H9 (cell line): ENCODE data around the gene ANKS1B. TPM values are rescaled to one million over a fixed set of nuclear protein-coding genes. Genes with fewer than 3 reads are reported as not detected.

Experiments
- DNase-seq: peaks from one replicate; pipeline ENCODE4 v3.0.0-alpha.2; 2017
- H2AFZ ChIP-seq: one replicate; pipeline ENCODE4 v1.6.1; 2013; ENCODE audit warnings: mild to moderate bottlenecking, low read length, control low read depth, moderate library complexity
- H2AK5ac ChIP-seq: 2 replicates; pipeline ENCODE4 v1.6.1; 2013; ENCODE audit warnings: low read length, control low read depth, mixed read lengths; ENCODE audit not compliant: insufficient read length
- H2BK120ac ChIP-seq: one replicate; pipeline ENCODE4 v1.6.1; 2013; ENCODE audit warnings: low read depth, mild to moderate bottlenecking, low read length, control low read depth, inconsistent platforms; ENCODE audit not compliant: poor library complexity, severe bottlenecking
- H2BK12ac ChIP-seq: 2 replicates; pipeline ENCODE4 v1.6.1; 2013; ENCODE audit warnings: low read length, control low read depth, mixed read lengths, low read depth; ENCODE audit not compliant: insufficient read length
- H2BK15ac ChIP-seq: 2 replicates; pipeline ENCODE4 v1.6.1; 2013; ENCODE audit warnings: low read depth, low read length, control low read depth
- H2BK20ac ChIP-seq: one replicate; pipeline ENCODE4 v1.6.1; 2013; ENCODE audit warnings: low read depth, mild to moderate bottlenecking, low read length, control low read depth, inconsistent platforms; ENCODE audit not compliant: poor library complexity, severe bottlenecking
- H2BK5ac ChIP-seq: 2 replicates; pipeline ENCODE4 v1.6.1; 2013; ENCODE audit warnings: low read length, control low read depth, mixed read lengths; ENCODE audit not compliant: insufficient read length
- H3K14ac ChIP-seq: 2 replicates; pipeline ENCODE4 v1.6.1; 2013; ENCODE audit warnings: low read length, control low read depth; ENCODE audit not compliant: insufficient read depth
- H3K18ac ChIP-seq: 2 replicates; pipeline ENCODE4 v1.6.1; 2013; ENCODE audit warnings: low read depth, mild to moderate bottlenecking, mixed read lengths, low read length, control low read depth; ENCODE audit not compliant: insufficient read length
- H3K23ac ChIP-seq: 2 replicates; pipeline ENCODE4 v1.6.1; 2013; ENCODE audit warnings: low read length, control low read depth, mixed read lengths, low read depth; ENCODE audit not compliant: insufficient read length
- H3K23me2 ChIP-seq: 2 replicates; pipeline ENCODE4 v1.6.1; 2013; ENCODE audit warnings: low read depth, mild to moderate bottlenecking, mixed read lengths, low read length, control low read depth; ENCODE audit not compliant: insufficient read length, poor library complexity, severe bottlenecking
- H3K27ac ChIP-seq: 2 replicates; pipeline ENCODE4 v1.5.1; 2013; ENCODE audit warnings: low read length, control low read depth, mixed read lengths, low read depth; ENCODE audit not compliant: insufficient read length
- H3K27me3 ChIP-seq: 2 replicates; pipeline ENCODE4 v1.6.1; 2013; ENCODE audit warnings: low read length, control low read depth, inconsistent platforms; ENCODE audit not compliant: insufficient read depth
- H3K4ac ChIP-seq: 2 replicates; pipeline ENCODE4 v1.6.1; 2013; ENCODE audit warnings: low read depth, mild to moderate bottlenecking, control low read depth, inconsistent platforms, low read length, moderate library complexity
- H3K4me1 ChIP-seq: 2 replicates; pipeline ENCODE4 v1.6.1; 2013; ENCODE audit warnings: low read length, control low read depth, inconsistent platforms; ENCODE audit not compliant: insufficient read depth
- H3K4me2 ChIP-seq: 2 replicates; pipeline ENCODE4 v1.6.1; 2013; ENCODE audit warnings: low read length, control low read depth, mixed read lengths; ENCODE audit not compliant: insufficient read length, insufficient read depth
- H3K56ac ChIP-seq: 2 replicates; pipeline ENCODE4 v1.6.1; 2013; ENCODE audit warnings: low read depth, mild to moderate bottlenecking, mixed read lengths, low read length, control low read depth; ENCODE audit not compliant: insufficient read length
- H3K79me1 ChIP-seq: 2 replicates; pipeline ENCODE4 v1.6.1; 2013; ENCODE audit warnings: low read depth, mild to moderate bottlenecking, moderate library complexity, low read length, control low read depth, inconsistent platforms; ENCODE audit not compliant: insufficient read depth, poor library complexity, severe bottlenecking
- H3K79me2 ChIP-seq: 2 replicates; pipeline ENCODE4 v1.6.1; 2013; ENCODE audit warnings: low read length, control low read depth, inconsistent platforms; ENCODE audit not compliant: insufficient read depth
- H3K9ac ChIP-seq: 2 replicates; pipeline ENCODE4 v1.6.1; 2013; ENCODE audit warnings: low read length, control low read depth, mixed read lengths; ENCODE audit not compliant: insufficient read length; ENCODE audit errors: extremely low read depth
- H3K9me3 ChIP-seq: one replicate; pipeline ENCODE4 v1.6.1; 2013; ENCODE audit warnings: low read depth, low read length, inconsistent platforms; ENCODE audit not compliant: control insufficient read depth
- H3T11ph ChIP-seq: one replicate; pipeline ENCODE4 v1.6.1; 2013; ENCODE audit warnings: mild to moderate bottlenecking, low read length, control low read depth, inconsistent platforms
- H4K20me1 ChIP-seq: one replicate; pipeline ENCODE4 v1.6.1; 2013; ENCODE audit not compliant: control insufficient read depth, insufficient read length, insufficient read depth
- H4K5ac ChIP-seq: 2 replicates; pipeline ENCODE4 v1.6.1; 2013; ENCODE audit warnings: low read depth, mild to moderate bottlenecking, mixed read lengths, low read length, control low read depth; ENCODE audit not compliant: insufficient read length
- H4K8ac ChIP-seq: replicated peaks from 2 replicates; pipeline ENCODE4 v1.6.1; 2013; ENCODE audit warnings: low read length, control low read depth, mixed read lengths, low read depth; ENCODE audit not compliant: insufficient read length
- H4K91ac ChIP-seq: 2 replicates; pipeline ENCODE4 v1.6.1; 2013; ENCODE audit warnings: low read depth, mild to moderate bottlenecking, moderate library complexity, mixed read lengths, low read length, control low read depth; ENCODE audit not compliant: insufficient read length
- H3K27ac Mint-ChIP-seq, 3 experiments: 2 replicates in 2 of 3; 3 replicates in 1 of 3; pipeline ENCODE4 v1.8.0; 2020 to 2021; ENCODE audit warnings: mixed read lengths in 3 of 3, mild to moderate bottlenecking in 1 of 3, moderate library complexity in 1 of 3
- H3K27me3 Mint-ChIP-seq: 2 replicates; pipeline ENCODE4 v1.8.0; 2021; ENCODE audit warnings: low read depth, mild to moderate bottlenecking, moderate library complexity, mixed read lengths
- H3K36me3 Mint-ChIP-seq, 3 experiments: 2 replicates in 2 of 3; 3 replicates in 1 of 3; pipeline ENCODE4 v1.8.0; 2020 to 2021; ENCODE audit warnings: low read depth in 3 of 3, mixed read lengths in 3 of 3; ENCODE audit not compliant: insufficient read depth in 1 of 3
- H3K4me1 Mint-ChIP-seq, 2 experiments: 2 replicates each; pipeline ENCODE4 v1.8.0; 2020; ENCODE audit warnings: mixed read lengths in 2 of 2
- H3K4me3 Mint-ChIP-seq, 2 experiments: 2 replicates in 1 of 2; 3 replicates in 1 of 2; pipeline ENCODE4 v1.8.0; 2020 to 2021; ENCODE audit warnings: mild to moderate bottlenecking in 2 of 2, mixed read lengths in 2 of 2, moderate library complexity in 1 of 2
- H3K9me3 Mint-ChIP-seq, 2 experiments: 2 replicates in 1 of 2; 3 replicates in 1 of 2; pipeline ENCODE4 v1.8.0; 2020; ENCODE audit warnings: mild to moderate bottlenecking in 2 of 2, mixed read lengths in 2 of 2, moderate library complexity in 1 of 2
- WGBS: extraction: QIAGEN DNeasy Blood & Tissue Kit; methylation state at CpG from one replicate; pipeline ENCODE4 v1.1.7; 2013; ENCODE audit warnings: missing lambda C conversion rate, low lambda C conversion rate, mixed read lengths; ENCODE audit not compliant: insufficient read length; ENCODE audit errors: extremely low coverage; 5-methylcytosine and 5-hydroxymethylcytosine counted together
- total RNA-seq: library from RNA; stranded (reverse); gene quantifications from 2 replicates; pipeline ENCODE4 v1.2.1, GENCODE V29; 2021
- TF ChIP-seq, protein P1 (sequence below): fragments of 200-600 bp; sonication (generic); conservative IDR thresholded peaks from 3 replicates; pipeline ENCODE4 v1.8.0; 2021; ENCODE audit warnings: antibody characterized with exemption, mild to moderate bottlenecking

Gene ANKS1B
- total RNA-seq, 1 experiment from 2014 or later, result 4.1 TPM

DNA sequence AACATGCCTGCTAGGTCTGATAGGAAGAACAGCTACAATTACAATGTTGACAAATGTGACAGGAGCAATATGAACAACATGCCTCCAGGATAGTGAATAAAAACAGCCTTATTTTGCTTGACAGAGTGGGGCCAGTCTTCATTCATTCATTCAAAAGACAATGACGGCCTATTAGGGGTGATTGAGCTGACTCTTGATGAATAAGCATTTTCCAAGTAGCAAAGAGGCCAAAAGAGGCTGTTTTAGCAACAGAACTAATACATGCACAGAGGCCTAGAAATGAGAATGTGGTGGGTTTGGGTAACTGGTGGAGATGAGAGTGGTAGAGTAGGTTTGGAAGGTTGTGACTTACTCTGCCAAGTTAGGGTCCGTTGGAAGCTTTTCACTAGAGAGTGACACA, 1201.3 kb downstream of the ANKS1B start:
- no peak overlapping the region for H2AFZ ChIP-seq
- no CpG with 5 or more reads among the region's 2 CpGs for WGBS
- H3K4me2 ChIP-seq, result no peak overlapping the region
- H3K9me3 ChIP-seq, result no peaks in the 10 kb centered on the region
- H2AK5ac ChIP-seq, result no peak overlapping the region
- no peak overlapping the region for H3T11ph ChIP-seq
- no peaks in the 10 kb centered on the region for H3K79me2 ChIP-seq
- no peak overlapping the region for H2BK20ac ChIP-seq
- TF ChIP-seq, protein P1, sequence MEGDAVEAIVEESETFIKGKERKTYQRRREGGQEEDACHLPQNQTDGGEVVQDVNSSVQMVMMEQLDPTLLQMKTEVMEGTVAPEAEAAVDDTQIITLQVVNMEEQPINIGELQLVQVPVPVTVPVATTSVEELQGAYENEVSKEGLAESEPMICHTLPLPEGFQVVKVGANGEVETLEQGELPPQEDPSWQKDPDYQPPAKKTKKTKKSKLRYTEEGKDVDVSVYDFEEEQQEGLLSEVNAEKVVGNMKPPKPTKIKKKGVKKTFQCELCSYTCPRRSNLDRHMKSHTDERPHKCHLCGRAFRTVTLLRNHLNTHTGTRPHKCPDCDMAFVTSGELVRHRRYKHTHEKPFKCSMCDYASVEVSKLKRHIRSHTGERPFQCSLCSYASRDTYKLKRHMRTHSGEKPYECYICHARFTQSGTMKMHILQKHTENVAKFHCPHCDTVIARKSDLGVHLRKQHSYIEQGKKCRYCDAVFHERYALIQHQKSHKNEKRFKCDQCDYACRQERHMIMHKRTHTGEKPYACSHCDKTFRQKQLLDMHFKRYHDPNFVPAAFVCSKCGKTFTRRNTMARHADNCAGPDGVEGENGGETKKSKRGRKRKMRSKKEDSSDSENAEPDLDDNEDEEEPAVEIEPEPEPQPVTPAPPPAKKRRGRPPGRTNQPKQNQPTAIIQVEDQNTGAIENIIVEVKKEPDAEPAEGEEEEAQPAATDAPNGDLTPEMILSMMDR, result no peak
- no peak overlapping the region for H3K18ac ChIP-seq
- no peaks in the 10 kb centered on the region for H3K23me2 ChIP-seq
- H3K56ac ChIP-seq, result no peak overlapping the region
- Mint-ChIP-seq H3K4me3 (no peak overlapping the region), H3K4me1 (peaks cover 0 to 4% of the 10 kb centered on the region in 2 experiments; a peak in 1 of 4 replicates), H3K36me3 (no peaks in the 10 kb centered on the region), H3K27me3 (no peaks in the 10 kb centered on the region), H3K9me3 (no peaks in the 10 kb centered on the region), H3K27ac (no peak overlapping the region)
- H3K14ac ChIP-seq, result no peak overlapping the region
- H4K20me1 ChIP-seq, result no peaks in the 10 kb centered on the region
- no peak overlapping the region for H2BK5ac ChIP-seq
- no peak overlapping the region for H2BK120ac ChIP-seq
- H4K91ac ChIP-seq, result no peak overlapping the region
- no peaks in the 10 kb centered on the region for H3K79me1 ChIP-seq
- H2BK15ac ChIP-seq, result no peak overlapping the region
- no peaks in the 10 kb centered on the region for H3K4me1 ChIP-seq
- H4K5ac ChIP-seq, result no peak overlapping the region
- no peak overlapping the region for H3K27ac ChIP-seq
- DNase-seq, result no peak
- no peak overlapping the region for H4K8ac ChIP-seq
- H2BK12ac ChIP-seq, result no peak overlapping the region
- no peak overlapping the region for H3K4ac ChIP-seq
- no peak overlapping the region for H3K9ac ChIP-seq
- no peaks in the 10 kb centered on the region for H3K27me3 ChIP-seq
- no peak overlapping the region for H3K23ac ChIP-seq
